ENCODE results near the gene ROS1.
"Not testable (repeated sequence)": the region's sequence is repeated elsewhere in the genome, so short reads cannot be mapped to it uniquely, and the experiment has no call there.

ROS1 gene

GRCh38 chr6:117387454-117387974 lies 38.2 kb downstream of the ROS1 start:
- TF ChIP-seq CTCF (conservative IDR thresholded peaks at IDR 0.05; ENCODE audit: low read depth, low read length): no peak
- DNase-seq (ENCODE audit: low read depth): no peak
- H3K4me3 ChIP-seq (ENCODE audit: low read depth, low read length): no peak overlapping the region

- H3K4me3 ChIP-seq (ENCODE audit: low read depth, low read length): no peak overlapping the region
Measured at GRCh38 chr6:117384659-117385058, 41.1 kb downstream of the ROS1 start.

GRCh38 chr6:117381749-117382148 lies 44.0 kb downstream of the ROS1 start:
- no peak for DNase-seq (ENCODE audit: low read depth)
- no peak for TF ChIP-seq CTCF (conservative IDR thresholded peaks at IDR 0.05; ENCODE audit: low read depth, low read length)
- H3K4me3 ChIP-seq (ENCODE audit: low read depth, low read length): no peak overlapping the region

More at GRCh38 chr6:117384659-117385058, 41.1 kb downstream of the ROS1 start:
- no peak for TF ChIP-seq CTCF (conservative IDR thresholded peaks at IDR 0.05; ENCODE audit: low read depth, low read length)
- DNase-seq (ENCODE audit: low read depth): no peak

GRCh38 chr6:117380298-117380697 lies 45.4 kb downstream of the ROS1 start:
- H3K4me3 ChIP-seq (ENCODE audit: low read depth, low read length): no peak overlapping the region
- no peak for DNase-seq (ENCODE audit: low read depth)
- no peak for TF ChIP-seq CTCF (conservative IDR thresholded peaks at IDR 0.05; ENCODE audit: low read depth, low read length)

- no peak for TF ChIP-seq CTCF (conservative IDR thresholded peaks at IDR 0.05; ENCODE audit: low read depth, low read length)
- DNase-seq (ENCODE audit: low read depth): no peak
- no peak overlapping the region for H3K4me3 ChIP-seq (ENCODE audit: low read depth, low read length)
Measured at GRCh38 chr6:117375446-117375845, 50.3 kb downstream of the ROS1 start.

- DNase-seq (ENCODE audit: low read depth): no peak
- no peak for TF ChIP-seq CTCF (conservative IDR thresholded peaks at IDR 0.05; ENCODE audit: low read depth, low read length)
- no peak overlapping the region for H3K4me3 ChIP-seq (ENCODE audit: low read depth, low read length)
Measured at GRCh38 chr6:117373211-117373813, 52.4 kb downstream of the ROS1 start.

- not testable (repeated sequence) for H3K4me3 ChIP-seq (ENCODE audit: low read depth, low read length); DNase-seq (ENCODE audit: low read depth)
Measured at GRCh38 chr6:117372289-117372688, 53.5 kb downstream of the ROS1 start.

All from choroid plexus epithelial cell (primary cell).